ENCODE results near the gene SPP2. TPM values are rescaled to one million over a fixed set of nuclear protein-coding genes. Genes with fewer than 3 reads are reported as not detected.

Gene SPP2
- total RNA-seq, 4 donors from 2014 or later = not detected

GRCh38 chr2:234100686-234101085 lies 50.2 kb downstream of the SPP2 start:
- ATAC-seq (ENCODE audit: low FRiP score) = no peak
- no peak for DNase-seq (ENCODE audit: low spot score)
- TF ChIP-seq, protein P1, sequence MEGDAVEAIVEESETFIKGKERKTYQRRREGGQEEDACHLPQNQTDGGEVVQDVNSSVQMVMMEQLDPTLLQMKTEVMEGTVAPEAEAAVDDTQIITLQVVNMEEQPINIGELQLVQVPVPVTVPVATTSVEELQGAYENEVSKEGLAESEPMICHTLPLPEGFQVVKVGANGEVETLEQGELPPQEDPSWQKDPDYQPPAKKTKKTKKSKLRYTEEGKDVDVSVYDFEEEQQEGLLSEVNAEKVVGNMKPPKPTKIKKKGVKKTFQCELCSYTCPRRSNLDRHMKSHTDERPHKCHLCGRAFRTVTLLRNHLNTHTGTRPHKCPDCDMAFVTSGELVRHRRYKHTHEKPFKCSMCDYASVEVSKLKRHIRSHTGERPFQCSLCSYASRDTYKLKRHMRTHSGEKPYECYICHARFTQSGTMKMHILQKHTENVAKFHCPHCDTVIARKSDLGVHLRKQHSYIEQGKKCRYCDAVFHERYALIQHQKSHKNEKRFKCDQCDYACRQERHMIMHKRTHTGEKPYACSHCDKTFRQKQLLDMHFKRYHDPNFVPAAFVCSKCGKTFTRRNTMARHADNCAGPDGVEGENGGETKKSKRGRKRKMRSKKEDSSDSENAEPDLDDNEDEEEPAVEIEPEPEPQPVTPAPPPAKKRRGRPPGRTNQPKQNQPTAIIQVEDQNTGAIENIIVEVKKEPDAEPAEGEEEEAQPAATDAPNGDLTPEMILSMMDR (IDR thresholded peaks at IDR 0.05) = no peak

GRCh38 chr2:234102112-234102511 lies 51.6 kb downstream of the SPP2 start:
- ATAC-seq (ENCODE audit: low FRiP score) = no peak

DNA sequence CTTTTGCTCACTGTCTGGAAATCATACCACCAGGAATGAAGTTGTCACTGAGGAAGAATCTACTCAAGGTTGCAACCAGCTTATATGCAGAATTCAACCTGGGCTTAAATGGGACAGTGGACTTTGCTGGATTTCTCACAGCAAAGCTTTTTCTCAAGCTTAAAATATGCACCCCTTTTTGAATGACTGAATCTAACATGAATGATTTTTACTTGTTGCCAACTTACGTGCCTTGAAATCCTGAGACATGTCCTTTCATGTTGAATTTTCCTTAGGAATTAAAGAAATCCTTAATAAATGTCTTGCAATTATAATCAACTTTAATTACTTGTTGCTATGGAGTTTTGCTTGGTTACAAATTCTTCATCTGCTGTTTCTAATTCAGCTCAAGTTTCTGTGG lies 57.4 kb downstream of the SPP2 start:
- ATAC-seq (ENCODE audit: low FRiP score) (no peak), DNase-seq (ENCODE audit: low spot score) (no peak)
- TF ChIP-seq, protein P1 (IDR thresholded peaks at IDR 0.05) = no peak

More at GRCh38 chr2:234102112-234102511, 51.6 kb downstream of the SPP2 start:
- TF ChIP-seq, protein P1 (IDR thresholded peaks at IDR 0.05) = no peak
- DNase-seq (ENCODE audit: low spot score) = no peak

- DNase-seq (ENCODE audit: low spot score) (no peak), ATAC-seq (ENCODE audit: low FRiP score) (no peak)
- TF ChIP-seq, protein P1 (IDR thresholded peaks at IDR 0.05) = no peak
Observed at GRCh38 chr2:234109321-234109720, 58.8 kb downstream of the SPP2 start.

- DNase-seq (ENCODE audit: low spot score) = no peak
- TF ChIP-seq, protein P1 (IDR thresholded peaks at IDR 0.05) = no peak
- ATAC-seq (ENCODE audit: low FRiP score) = no peak
Observed at GRCh38 chr2:234110219-234110618, 59.7 kb downstream of the SPP2 start.

DNA sequence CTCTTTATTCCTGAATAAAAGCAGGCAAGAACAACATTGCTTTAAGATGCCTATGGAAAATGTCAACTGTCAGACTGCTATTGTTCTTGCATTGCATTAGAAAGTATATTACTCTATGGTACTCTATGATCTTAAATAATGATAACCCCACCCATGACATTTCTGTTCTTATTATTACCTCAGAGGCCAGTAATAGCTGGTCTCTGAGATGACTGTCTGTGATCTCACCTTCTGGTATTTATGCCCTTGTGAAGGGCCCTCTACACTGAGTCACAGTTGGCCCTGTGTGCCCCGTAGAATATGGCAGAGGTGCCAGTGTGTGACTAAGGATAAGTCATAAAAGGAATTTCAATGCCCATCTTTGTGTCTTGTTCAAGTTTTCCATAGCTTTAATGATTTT lies 61.0 kb downstream of the SPP2 start:
- TF ChIP-seq, protein P1 (IDR thresholded peaks at IDR 0.05) = no peak
- no peak for ATAC-seq (ENCODE audit: low FRiP score)
- DNase-seq (ENCODE audit: low spot score) = no peak

GRCh38 chr2:234116010-234116409 lies 65.5 kb downstream of the SPP2 start:
- DNase-seq (ENCODE audit: low spot score) (no peak), ATAC-seq (ENCODE audit: low FRiP score) (no peak)
- TF ChIP-seq, protein P1 (IDR thresholded peaks at IDR 0.05) = no peak
